Measurements from ENCODE around the gene RPS6KA6.
"Not testable (repeated sequence)": the region's sequence is repeated elsewhere in the genome, so short reads cannot be mapped to it uniquely, and the experiment has no call there.

The RPS6KA6 gene

GRCh38 chrX:84118315-84118714, 69.7 kb downstream of the RPS6KA6 start:
- Mint-ChIP-seq H3K36me3 (ENCODE audit: low read depth) (peaks cover 24% of the 10 kb centered on the region), H3K27ac (peak overlapping the region in 1 of 3 experiments; percentile 38), H3K27me3 (ENCODE audit: low read depth) (no peaks in the 10 kb centered on the region), H3K4me3 (no peak overlapping the region), H3K9me3 (peaks cover 19% of the 10 kb centered on the region), H3K4me1 (no peaks in the 10 kb centered on the region)
- TF ChIP-seq, protein P1, sequence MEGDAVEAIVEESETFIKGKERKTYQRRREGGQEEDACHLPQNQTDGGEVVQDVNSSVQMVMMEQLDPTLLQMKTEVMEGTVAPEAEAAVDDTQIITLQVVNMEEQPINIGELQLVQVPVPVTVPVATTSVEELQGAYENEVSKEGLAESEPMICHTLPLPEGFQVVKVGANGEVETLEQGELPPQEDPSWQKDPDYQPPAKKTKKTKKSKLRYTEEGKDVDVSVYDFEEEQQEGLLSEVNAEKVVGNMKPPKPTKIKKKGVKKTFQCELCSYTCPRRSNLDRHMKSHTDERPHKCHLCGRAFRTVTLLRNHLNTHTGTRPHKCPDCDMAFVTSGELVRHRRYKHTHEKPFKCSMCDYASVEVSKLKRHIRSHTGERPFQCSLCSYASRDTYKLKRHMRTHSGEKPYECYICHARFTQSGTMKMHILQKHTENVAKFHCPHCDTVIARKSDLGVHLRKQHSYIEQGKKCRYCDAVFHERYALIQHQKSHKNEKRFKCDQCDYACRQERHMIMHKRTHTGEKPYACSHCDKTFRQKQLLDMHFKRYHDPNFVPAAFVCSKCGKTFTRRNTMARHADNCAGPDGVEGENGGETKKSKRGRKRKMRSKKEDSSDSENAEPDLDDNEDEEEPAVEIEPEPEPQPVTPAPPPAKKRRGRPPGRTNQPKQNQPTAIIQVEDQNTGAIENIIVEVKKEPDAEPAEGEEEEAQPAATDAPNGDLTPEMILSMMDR (IDR thresholded peaks at IDR 0.05; ENCODE audit: unreplicated experiment in 3 of 3) = no peak

DNA sequence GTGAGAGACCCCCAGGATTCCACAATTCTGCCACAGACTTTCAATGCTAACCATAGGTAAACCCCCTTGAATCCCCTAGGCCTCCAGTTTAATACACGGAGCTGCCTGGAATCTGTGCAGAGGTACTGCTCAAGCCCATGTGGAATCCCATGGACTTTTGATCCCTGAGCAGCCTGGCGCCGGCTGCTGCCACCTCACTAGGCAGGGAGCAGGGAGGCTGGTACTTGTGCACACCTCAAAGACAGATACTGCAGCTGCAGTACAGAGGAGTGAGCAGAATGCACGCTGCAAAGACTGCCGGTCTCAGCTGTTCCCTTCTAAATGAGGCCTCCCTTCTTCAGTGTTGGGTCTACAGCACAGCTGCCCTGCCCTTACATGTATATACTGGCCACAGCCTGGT, 79.4 kb downstream of the RPS6KA6 start:
- Mint-ChIP-seq H3K27me3 (ENCODE audit: low read depth) (no peaks in the 10 kb centered on the region), H3K4me1 (no peaks in the 10 kb centered on the region), H3K4me3 (no peak overlapping the region), H3K36me3 (ENCODE audit: low read depth) (peaks cover 34% of the 10 kb centered on the region), H3K9me3 (peaks cover 19% of the 10 kb centered on the region), H3K27ac (no peak overlapping the region)
- TF ChIP-seq, protein P1 (IDR thresholded peaks at IDR 0.05; ENCODE audit: unreplicated experiment in 3 of 3) = no peak

- H3K36me3 Mint-ChIP-seq (ENCODE audit: low read depth) = no peaks in the 10 kb centered on the region
- H3K27me3 Mint-ChIP-seq (ENCODE audit: low read depth) = no peaks in the 10 kb centered on the region
- no peak overlapping the region for H3K4me3 Mint-ChIP-seq
- H3K4me1 Mint-ChIP-seq = no peaks in the 10 kb centered on the region
- no peak overlapping the region for H3K27ac Mint-ChIP-seq
- no peaks in the 10 kb centered on the region for H3K9me3 Mint-ChIP-seq
- TF ChIP-seq, protein P1 (IDR thresholded peaks at IDR 0.05; ENCODE audit: unreplicated experiment in 3 of 3) = no peak
These were observed 88.9 kb downstream of the RPS6KA6 start for GRCh38 chrX:84099120-84099519.

- H3K9me3 Mint-ChIP-seq = peaks cover 35% of the 10 kb centered on the region
- H3K27ac Mint-ChIP-seq = peak overlapping the region in 1 of 3 experiments; percentile 84
These were observed 108.4 kb downstream of the RPS6KA6 start for GRCh38 chrX:84079479-84080197.

GRCh38 chrX:84078991-84079390, 109.0 kb downstream of the RPS6KA6 start:
- Mint-ChIP-seq H3K36me3 (ENCODE audit: low read depth) (no peaks in the 10 kb centered on the region), H3K4me3 (no peak overlapping the region), H3K9me3 (peaks cover 33% of the 10 kb centered on the region), H3K4me1 (no peaks in the 10 kb centered on the region), H3K27me3 (ENCODE audit: low read depth) (no peaks in the 10 kb centered on the region), H3K27ac (peak overlapping the region in 2 of 3 experiments; percentile 70 to 84)
- TF ChIP-seq, protein P1 (IDR thresholded peaks at IDR 0.05; ENCODE audit: unreplicated experiment in 3 of 3) = no peak

More at GRCh38 chrX:84079479-84080197, 108.4 kb downstream of the RPS6KA6 start:
- H3K4me3 Mint-ChIP-seq; H3K36me3 Mint-ChIP-seq (ENCODE audit: low read depth); H3K4me1 Mint-ChIP-seq; H3K27me3 Mint-ChIP-seq (ENCODE audit: low read depth): not testable (repeated sequence)

GRCh38 chrX:84064814-84065213, 123.2 kb downstream of the RPS6KA6 start:
- H3K4me1 Mint-ChIP-seq = no peaks in the 10 kb centered on the region
- no peak overlapping the region for H3K4me3 Mint-ChIP-seq
- H3K9me3 Mint-ChIP-seq = peaks cover 14% of the 10 kb centered on the region
- no peaks in the 10 kb centered on the region for H3K27me3 Mint-ChIP-seq (ENCODE audit: low read depth)
- H3K36me3 Mint-ChIP-seq (ENCODE audit: low read depth) = no peaks in the 10 kb centered on the region
- TF ChIP-seq, protein P1 (IDR thresholded peaks at IDR 0.05; ENCODE audit: unreplicated experiment in 3 of 3) = no peak
- no peak overlapping the region for H3K27ac Mint-ChIP-seq

Data from nephron (organoid).